Measurements from ENCODE around the gene HSPB7. TPM values are rescaled to one million over a fixed set of nuclear protein-coding genes. Genes with fewer than 3 reads are reported as not detected.

The HSPB7 gene
- total and polyA plus RNA-seq, 2 of the 8 experiments (the other 6 are each of a cell fraction or from before 2014, with no cell fraction given) = not detected

DNA sequence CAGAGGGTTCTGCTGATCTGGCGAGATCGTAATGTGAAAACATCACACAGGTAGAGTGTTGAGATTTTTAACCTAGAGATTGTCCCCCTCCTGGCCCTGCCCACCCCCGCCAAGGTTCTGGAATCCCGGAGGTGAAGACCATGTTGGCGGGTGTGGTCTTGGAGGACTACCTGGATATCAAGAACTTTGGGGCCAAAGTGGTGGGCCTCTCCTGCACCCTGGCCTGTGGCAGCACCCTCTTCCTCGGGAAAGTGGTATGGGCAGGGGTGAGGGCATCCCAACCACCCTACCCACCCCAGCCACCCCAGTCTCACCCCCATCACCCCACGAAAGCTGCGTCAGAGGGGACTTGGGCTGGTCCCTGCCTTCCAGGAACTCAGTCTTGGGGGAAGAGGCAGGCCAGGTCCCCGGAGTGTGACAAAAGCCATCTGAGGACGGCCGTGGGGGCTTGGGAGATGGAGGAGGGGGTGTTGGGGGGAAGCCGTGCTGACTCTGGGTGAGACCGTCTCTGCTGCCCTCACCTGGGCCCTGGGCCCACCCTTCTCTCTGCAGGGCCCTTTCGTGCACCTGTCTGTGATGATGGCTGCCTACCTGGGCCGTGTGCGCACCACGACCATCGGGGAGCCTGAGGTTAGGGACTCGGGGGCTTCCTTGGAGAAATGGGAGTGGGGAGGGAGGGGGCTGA, 30.1 kb upstream of the HSPB7 start:
- Histone ChIP-seq H4K5ac (ENCODE audit: insufficient read length, low read depth, low read length) (no peak overlapping the region), H2AK5ac (ENCODE audit: low read depth, low read length) (no peak overlapping the region), H3K56ac (replicated peaks; ENCODE audit: insufficient read length, low read depth, low read length) (no peak overlapping the region), H2BK15ac (ENCODE audit: low read length) (no peak overlapping the region), H3K23ac (ENCODE audit: insufficient read length) (no peak overlapping the region), H2BK120ac (replicated peaks; ENCODE audit: low read depth, low read length) (no peak overlapping the region), H2BK5ac (ENCODE audit: low read depth, low read length) (no peak overlapping the region), H3K79me2 (ENCODE audit: control insufficient read depth in 1 of 2, insufficient read depth in 2 of 2, low read length in 2 of 2) (no peaks in the 10 kb centered on the region), H4K8ac (ENCODE audit: extremely low read depth, insufficient read depth, low read length) (no peak overlapping the region), H2AFZ (ENCODE audit: low read length) (no peak overlapping the region), H3K9ac (replicated peaks in 1 of 4; ENCODE audit: extremely low read depth in 1 of 4, low read depth in 3 of 4, low read length in 3 of 4) (no peak overlapping the region), H2BK12ac (ENCODE audit: low read depth, low read length) (peak overlapping the region; percentile 39; the same call in 1 of the 2 replicates), H3K79me1 (ENCODE audit: low read depth, low read length) (no peaks in the 10 kb centered on the region), H3K4me2 (ENCODE audit: insufficient read depth in 1 of 2, low read depth in 2 of 2, low read length in 2 of 2) (peak overlapping the region; percentile 81 to 88), H3K14ac (ENCODE audit: insufficient read length) (no peak overlapping the region), H3K27me3 (replicated peaks in 1 of 4; ENCODE audit: control insufficient read depth in 3 of 4, extremely low read depth in 1 of 4, insufficient read depth in 3 of 4, low read length in 3 of 4) (peaks cover 0 to 6% (median 0%) of the 10 kb centered on the region in 4 experiments; a peak in 1 of 7 replicates), H4K91ac (replicated peaks; ENCODE audit: insufficient read length, low read length) (no peak overlapping the region), H3K18ac (ENCODE audit: extremely low read depth, low read length) (peak overlapping the region; percentile 78), H3K23me2 (ENCODE audit: low read depth, low read length) (peaks cover 4% of the 10 kb centered on the region), H3K4me1 (replicated peaks in 1 of 4; ENCODE audit: control insufficient read depth in 3 of 4, insufficient read depth in 4 of 4, low read length in 3 of 4) (peaks cover 0 to 22% (median 5%) of the 10 kb centered on the region in 4 experiments; a peak in 6 of 7 replicates), H3K9me3 (ENCODE audit: insufficient read depth in 2 of 2, low read depth in 1 of 2, low read length in 1 of 2) (no peaks in the 10 kb centered on the region), H3K4ac (replicated peaks; ENCODE audit: insufficient read length, low read depth, low read length) (no peak overlapping the region), H3K4me3 (ENCODE audit: extremely low read depth in 1 of 4, insufficient read depth in 2 of 4, low read depth in 3 of 4, low read length in 4 of 4) (peak overlapping the region; percentile 44 to 68 (median 67)), H3K27ac (ENCODE audit: low read depth, low read length) (no peak overlapping the region), H4K20me1 (replicated peaks in 1 of 2; ENCODE audit: control insufficient read depth in 1 of 2, insufficient read depth in 2 of 2, low read length in 2 of 2) (no peaks in the 10 kb centered on the region), H3K36me3 (ENCODE audit: control insufficient read depth in 2 of 4, insufficient read depth in 4 of 4, low read length in 3 of 4) (no peaks in the 10 kb centered on the region), H2BK20ac (ENCODE audit: low read length) (no peak overlapping the region)
- no peak for DNase-seq (ENCODE audit: low read depth in 1 of 2, low spot score in 2 of 2)
- ChIA-PET CTCF (ENCODE audit: partially characterized antibody) (interaction anchor here (0.6 to 5.6 kb wide), 10 partner anchors 8 to 148 kb away, joined by 3 to 41 read pairs (median 5); partner anchors contain the start of gene HSPB7), POLR2A (ENCODE audit: partially characterized antibody) (interaction anchor here (0.8 to 0.9 kb wide), 3 partner anchors 11 to 34 kb away, joined by 3 to 4 read pairs (median 4); no protein-coding TSS in a partner anchor)
- 48% methylated on average over 15 of the region's 19 CpGs; no CpG with 5 or more reads in 1 of the 2 experiments for WGBS, 2 experiments (ENCODE audit: extremely low coverage in 1 of 2, insufficient coverage in 1 of 2, insufficient read length in 1 of 2, insufficient replicate concordance in 2 of 2, low coverage in 1 of 2, low lambda C conversion rate in 2 of 2, missing lambda C conversion rate in 1 of 2)
- no peak for FAIRE-seq
- TF ChIP-seq RFX5 (IDR thresholded peaks at IDR 0.05; ENCODE audit: borderline replicate concordance, low read depth, low read length) (no peak), EGR1 (IDR thresholded peaks at IDR 0.05; ENCODE audit: borderline replicate concordance, low read depth, low read length) (no peak), EZH2 (IDR thresholded peaks at IDR 0.05; ENCODE audit: low read depth, low read length, severe bottlenecking) (no peak), BCL11A (IDR thresholded peaks at IDR 0.05; ENCODE audit: low read depth in 2 of 2, low read length in 2 of 2) (no peak), RNF2 (IDR thresholded peaks at IDR 0.05; ENCODE audit: borderline replicate concordance, low read depth, low read length, missing control alignments, poor library complexity, severe bottlenecking) (no peak), CBX8 (IDR thresholded peaks at IDR 0.05; ENCODE audit: borderline replicate concordance, low read depth, low read length) (no peak), MAFK (IDR thresholded peaks at IDR 0.05; ENCODE audit: low read depth, low read length) (no peak), EP300 (IDR thresholded peaks at IDR 0.05; ENCODE audit: borderline replicate concordance in 1 of 2, low read depth in 2 of 2, low read length in 2 of 2) (no peak)
